PC-3 (cell line): Measurements from ENCODE around the gene PAPPA. TPM values are rescaled to one million over a fixed set of nuclear protein-coding genes. Genes with fewer than 3 reads are reported as not detected.

Source experiments
- ATAC-seq: fragments of 200-7000 bp; cut with Tn5 transposase; 2 replicates; pipeline ENCODE4 v1.9.1; 2020; ENCODE audit warnings: mild to moderate bottlenecking, moderate library complexity
- BruUV-seq: library from RNA; stranded (reverse); fragments of 400-500 nt; replicated peaks from 2 replicates; lab custom pipeline; 2021; lab: Mats Ljungman, UMichigan
- CTCF ChIA-PET: fragments of 300-600 bp; sonication (Branson Sonifier 250); formaldehyde crosslinking; loops from one replicate; lab custom pipeline; 2022; ENCODE audit warnings: antibody characterized with exemption; lab: Charles Lee
- POLR2A ChIA-PET: fragments of 300-600 bp; sonication (Branson Sonifier 250); formaldehyde crosslinking; loops from one replicate; lab custom pipeline; 2022; ENCODE audit warnings: antibody characterized with exemption; ENCODE audit not compliant: unreplicated experiment; lab: Charles Lee
- DNase-seq: peaks from one replicate; pipeline ENCODE4 v3.0.0-alpha.2; 2015
- H2AFZ ChIP-seq: fragments of 300-600 bp; sonication (generic); 2 replicates; pipeline ENCODE4 v1.6.0; 2016; ENCODE audit warnings: antibody characterized with exemption, low read length
- H3F3A ChIP-seq: fragments of 300-600 bp; sonication (generic); one replicate; pipeline ENCODE4 v1.6.0; 2017; ENCODE audit warnings: antibody characterized with exemption, low read length, control low read depth, mild to moderate bottlenecking; ENCODE audit not compliant: unreplicated experiment
- H3K27ac ChIP-seq: fragments of 300-600 bp; sonication (generic); 2 replicates; pipeline ENCODE4 v1.5.1; 2016; ENCODE audit warnings: mild to moderate bottlenecking, low read length
- H3K27me3 ChIP-seq: fragments of 300-600 bp; sonication (generic); 2 replicates; pipeline ENCODE4 v1.6.1; 2016; ENCODE audit warnings: low read length, mixed read lengths
- H3K36me3 ChIP-seq: fragments of 300-600 bp; sonication (generic); 2 replicates; pipeline ENCODE4 v1.6.1; 2016; ENCODE audit warnings: low read depth, mixed run types, low read length, mixed read lengths
- H3K4me1 ChIP-seq: fragments of 300-600 bp; sonication (generic); 2 replicates; pipeline ENCODE4 v1.5.1; 2016; ENCODE audit warnings: low read length; ENCODE audit not compliant: insufficient read depth
- H3K4me2 ChIP-seq: fragments of 300-600 bp; sonication (generic); 2 replicates; pipeline ENCODE4 v1.6.0; 2016; ENCODE audit warnings: low read length
- H3K4me3 ChIP-seq: fragments of 300-600 bp; sonication (generic); 2 replicates; pipeline ENCODE4 v1.5.1; 2016; ENCODE audit warnings: mild to moderate bottlenecking, low read length, mixed read lengths
- H3K79me2 ChIP-seq: fragments of 300-600 bp; sonication (generic); 2 replicates; pipeline ENCODE4 v1.6.1; 2017; ENCODE audit warnings: low read length, mixed read lengths
- H3K9ac ChIP-seq: fragments of 300-600 bp; sonication (generic); 2 replicates; pipeline ENCODE4 v1.6.0; 2016; ENCODE audit warnings: mild to moderate bottlenecking, low read length
- H3K9me2 ChIP-seq: fragments of 300-600 bp; sonication (generic); replicated peaks from 2 replicates; pipeline ENCODE4 v1.6.1; 2016; ENCODE audit warnings: mixed run types, low read length, mixed read lengths
- H3K9me3 ChIP-seq: fragments of 300-600 bp; sonication (generic); 2 replicates; pipeline ENCODE4 v1.6.1; 2016; ENCODE audit warnings: low read length, mixed read lengths
- H4K20me1 ChIP-seq: fragments of 300-600 bp; sonication (generic); 2 replicates; pipeline ENCODE4 v1.6.1; 2016; ENCODE audit warnings: low read length, mixed read lengths
- CTCF ChIP-seq: fragments of 300-600 bp; sonication (generic); conservative IDR thresholded peaks from 2 replicates; pipeline ENCODE4 v1.5.1; 2017; ENCODE audit warnings: antibody characterized with exemption, low read depth, mild to moderate bottlenecking, low read length
- EZH2 ChIP-seq: fragments of 300-600 bp; sonication (generic); IDR thresholded peaks from one replicate; pipeline ENCODE4 v1.6.1; 2017; ENCODE audit warnings: antibody characterized with exemption, mild to moderate bottlenecking, low read length; ENCODE audit not compliant: unreplicated experiment
- EZH2phosphoT487 ChIP-seq: fragments of 300-600 bp; sonication (generic); IDR thresholded peaks from 2 replicates; pipeline ENCODE4 v1.6.1; 2018; ENCODE audit warnings: mild to moderate bottlenecking, antibody characterized with exemption, low read length, borderline replicate concordance
- intact Hi-C: fragments of 100-400 bp; cut with micrococcal nuclease; formaldehyde crosslinking; loops from 2 replicates; pipeline ENCODE4 v1.9.0; 2023
- total RNA-seq: library from RNA; depleted of rRNA; stranded (reverse); fragments of >200 nt; gene quantifications from 2 replicates; pipeline ENCODE4 v1.2.3, GENCODE V29; 2014

The PAPPA gene
- total RNA-seq, 1 experiment from 2014 or later = not detected

GRCh38 chr9:116361547-116361946 lies 208.0 kb downstream of the PAPPA start:
- TF ChIP-seq CTCF = no peak
- no peak for TF ChIP-seq EZH2
- no peak for TF ChIP-seq EZH2phosphoT487

GRCh38 chr9:116362493-116362892 lies 208.9 kb downstream of the PAPPA start:
- Histone ChIP-seq H3F3A (no peaks in the 10 kb centered on the region), H3K36me3 (no peaks in the 10 kb centered on the region), H3K4me2 (no peak overlapping the region), H3K79me2 (no peaks in the 10 kb centered on the region), H3K9me3 (no peaks in the 10 kb centered on the region), H2AFZ (no peak overlapping the region), H3K4me3 (no peak overlapping the region), H4K20me1 (no peaks in the 10 kb centered on the region), H3K9ac (no peak overlapping the region), H3K9me2 (no peaks in the 10 kb centered on the region), H3K27me3 (peaks cover 5% of the 10 kb centered on the region), H3K4me1 (peaks cover 2% of the 10 kb centered on the region; the same call in 1 of the 2 replicates), H3K27ac (no peak overlapping the region)
- ChIA-PET POLR2A (no interaction called here), CTCF (no interaction called here)
- no TSS peak for BruUV-seq
- TF ChIP-seq EZH2phosphoT487 (no peak), CTCF (no peak), EZH2 (no peak)
- DNase-seq (no peak), ATAC-seq (no peak)
- intact Hi-C loops = no loop called here

More at GRCh38 chr9:116361547-116361946, 208.0 kb downstream of the PAPPA start:
- intact Hi-C loops = no loop called here
- Histone ChIP-seq H3K9me2 (no peaks in the 10 kb centered on the region), H3K79me2 (no peaks in the 10 kb centered on the region), H3K9me3 (no peaks in the 10 kb centered on the region), H3K4me3 (no peak overlapping the region), H3K27me3 (peaks cover 5% of the 10 kb centered on the region), H3K9ac (no peak overlapping the region), H3K27ac (no peak overlapping the region), H3F3A (no peaks in the 10 kb centered on the region), H3K36me3 (no peaks in the 10 kb centered on the region), H2AFZ (no peak overlapping the region), H4K20me1 (no peaks in the 10 kb centered on the region), H3K4me1 (peaks cover 2% of the 10 kb centered on the region; the same call in 1 of the 2 replicates), H3K4me2 (no peak overlapping the region)
- DNase-seq (no peak), ATAC-seq (no peak)
- BruUV-seq = no TSS peak
- POLR2A ChIA-PET = no interaction called here
- CTCF ChIA-PET = no interaction called here

GRCh38 chr9:116365056-116365471 lies 211.5 kb downstream of the PAPPA start:
- ChIA-PET POLR2A (no interaction called here), CTCF (no interaction called here)
- Histone ChIP-seq H3K4me1 (peaks cover 2% of the 10 kb centered on the region; the same call in 1 of the 2 replicates), H3K4me3 (no peak overlapping the region), H3F3A (no peaks in the 10 kb centered on the region), H3K27ac (no peak overlapping the region), H3K4me2 (no peak overlapping the region), H2AFZ (no peak overlapping the region), H3K9me3 (no peaks in the 10 kb centered on the region), H3K9me2 (no peaks in the 10 kb centered on the region), H3K9ac (no peak overlapping the region), H3K79me2 (no peaks in the 10 kb centered on the region), H4K20me1 (no peaks in the 10 kb centered on the region), H3K36me3 (no peaks in the 10 kb centered on the region), H3K27me3 (peaks cover 5% of the 10 kb centered on the region)
- TF ChIP-seq CTCF (no peak), EZH2 (no peak), EZH2phosphoT487 (no peak)
- ATAC-seq (peak; percentile 88), DNase-seq (peak; percentile 66)
- no TSS peak for BruUV-seq
- intact Hi-C loops = no loop called here
